IMR-90 (cell line): Measurements from ENCODE around the gene FZD7. TPM values are rescaled to one million over a fixed set of nuclear protein-coding genes. Genes with fewer than 3 reads are reported as not detected.

Experiments
- ATAC-seq: fragments of 200-7000 bp; cut with Tn5 transposase; 2 replicates; pipeline ENCODE4 v1.9.1; 2020; ENCODE audit warnings: low read depth, mild to moderate bottlenecking, moderate library complexity
- BruUV-seq: library from RNA; stranded (reverse); fragments of 400-500 nt; replicated peaks from 2 replicates; lab custom pipeline; 2021; lab: Mats Ljungman, UMichigan
- CTCF ChIA-PET: fragments of 300-600 bp; formaldehyde crosslinking; extraction: SDS; loops from one replicate; lab custom pipeline; 2021; ENCODE audit warnings: antibody characterized with exemption; lab: Yijun Ruan, JAX
- POLR2A ChIA-PET: fragments of 300-600 bp; sonication (Branson Sonifier 250); formaldehyde crosslinking; loops from one replicate; lab custom pipeline; 2022; ENCODE audit warnings: antibody characterized with exemption; ENCODE audit not compliant: unreplicated experiment; lab: Charles Lee
- DNase-seq: peaks from one replicate; pipeline ENCODE4 v3.0.0; 2013
- H2AFZ ChIP-seq: replicated peaks from 2 replicates; pipeline ENCODE3; 2013; ENCODE audit warnings: low read length, mild to moderate bottlenecking; ENCODE audit not compliant: poor library complexity
- H2AK5ac ChIP-seq: 2 replicates; pipeline ENCODE4 v1.6.1; 2013; ENCODE audit warnings: low read depth, low read length, inconsistent platforms
- H2AK9ac ChIP-seq: replicated peaks from 2 replicates; pipeline ENCODE3; 2013; ENCODE audit warnings: mild to moderate bottlenecking, low read depth, low read length, moderate library complexity; ENCODE audit not compliant: poor library complexity
- H2BK120ac ChIP-seq: 2 replicates; pipeline ENCODE4 v1.6.1; 2013; ENCODE audit warnings: low read depth, low read length, inconsistent platforms
- H2BK15ac ChIP-seq: 3 replicates; pipeline ENCODE4 v1.6.1; 2013; ENCODE audit warnings: low read depth, low read length, inconsistent platforms
- H2BK20ac ChIP-seq: 2 replicates; pipeline ENCODE4 v1.6.1; 2013; ENCODE audit warnings: low read depth, mild to moderate bottlenecking, inconsistent platforms, low read length, moderate library complexity
- H2BK5ac ChIP-seq: 2 replicates; pipeline ENCODE4 v1.6.1; 2013; ENCODE audit warnings: mild to moderate bottlenecking, low read depth, low read length, inconsistent platforms; ENCODE audit not compliant: poor library complexity, severe bottlenecking
- H3K14ac ChIP-seq: replicated peaks from 2 replicates; pipeline ENCODE4 v1.6.1; 2013; ENCODE audit warnings: low read depth, low read length, inconsistent platforms
- H3K18ac ChIP-seq: 2 replicates; pipeline ENCODE4 v1.6.1; 2013; ENCODE audit warnings: low read depth, low read length, control low read depth
- H3K23ac ChIP-seq: 2 replicates; pipeline ENCODE4 v1.6.1; 2013; ENCODE audit warnings: low read depth, low read length, inconsistent platforms
- H3K27ac ChIP-seq: 2 replicates; pipeline ENCODE4 v1.5.1; 2013; ENCODE audit warnings: mild to moderate bottlenecking, control low read depth, low read length; ENCODE audit not compliant: insufficient read depth
- H3K27me3 ChIP-seq: 2 replicates; pipeline ENCODE4 v1.6.1; 2013; ENCODE audit warnings: low read length; ENCODE audit not compliant: control insufficient read depth, insufficient read depth
- H3K36me3 ChIP-seq: 2 replicates; pipeline ENCODE4 v1.6.1; 2013; ENCODE audit warnings: low read length, mixed read lengths; ENCODE audit not compliant: control insufficient read depth, insufficient read depth
- H3K4ac ChIP-seq: 2 replicates; pipeline ENCODE4 v1.6.1; 2013; ENCODE audit warnings: low read depth, low read length, inconsistent platforms
- H3K4me1 ChIP-seq: 2 replicates; pipeline ENCODE4 v1.6.1; 2013; ENCODE audit warnings: low read length, mixed read lengths; ENCODE audit not compliant: control insufficient read depth, insufficient read depth
- H3K4me2 ChIP-seq: 2 replicates; pipeline ENCODE4 v1.6.1; 2013; ENCODE audit warnings: low read depth, mild to moderate bottlenecking, control low read depth, low read length, moderate library complexity
- H3K4me3 ChIP-seq: 2 replicates; pipeline ENCODE4 v1.5.1; 2013; ENCODE audit warnings: low read depth, mild to moderate bottlenecking, control low read depth, low read length, moderate library complexity; ENCODE audit not compliant: insufficient read depth
- H3K56ac ChIP-seq: 2 replicates; pipeline ENCODE4 v1.6.1; 2013; ENCODE audit warnings: low read length, inconsistent platforms; ENCODE audit not compliant: insufficient read depth; ENCODE audit errors: extremely low read depth
- H3K79me1 ChIP-seq, 2 experiments: 2 replicates each; pipeline ENCODE4 v1.6.1; 2013; ENCODE audit warnings: low read length in 2 of 2, inconsistent platforms in 1 of 2, low read depth in 1 of 2
- H3K9ac ChIP-seq: 2 replicates; pipeline ENCODE4 v1.6.1; 2013; ENCODE audit warnings: low read depth, low read length, control low read depth
- H3K9me1 ChIP-seq: 2 replicates; pipeline ENCODE4 v1.6.1; 2013; ENCODE audit warnings: low read length, inconsistent platforms; ENCODE audit not compliant: insufficient read depth
- H3K9me3 ChIP-seq: 2 replicates; pipeline ENCODE4 v1.6.1; 2013; ENCODE audit warnings: low read length; ENCODE audit not compliant: control insufficient read depth, insufficient read depth
- H4K20me1 ChIP-seq: 2 replicates; pipeline ENCODE4 v1.6.1; 2013; ENCODE audit warnings: low read length, inconsistent platforms; ENCODE audit not compliant: insufficient read depth
- H4K5ac ChIP-seq: 2 replicates; pipeline ENCODE4 v1.6.1; 2013; ENCODE audit warnings: mild to moderate bottlenecking, low read depth, low read length, control low read depth
- H4K8ac ChIP-seq, 2 experiments: 2 replicates each; pipeline ENCODE4 v1.6.1; 2013; ENCODE audit warnings: low read depth in 2 of 2, low read length in 2 of 2, control low read depth in 1 of 2, inconsistent platforms in 1 of 2
- H4K91ac ChIP-seq: 2 replicates; pipeline ENCODE4 v1.6.1; 2013; ENCODE audit warnings: low read depth, low read length, inconsistent platforms; ENCODE audit not compliant: insufficient read depth
- BHLHE40 ChIP-seq: fragments of 150-350 bp; IDR thresholded peaks from 2 replicates; pipeline ENCODE4 v1.6.1; 2016; ENCODE audit warnings: mild to moderate bottlenecking, low read depth, low read length
- CEBPB ChIP-seq: IDR thresholded peaks from 2 replicates; pipeline ENCODE4 v1.6.1; 2012; ENCODE audit warnings: low read depth, low read length, improper control_type of control experiment
- ELK1 ChIP-seq: fragments of 150-350 bp; IDR thresholded peaks from 2 replicates; pipeline ENCODE4 v1.6.1; 2016; ENCODE audit warnings: low read depth, mild to moderate bottlenecking, low read length, moderate library complexity, borderline replicate concordance
- FOS ChIP-seq: fragments of 150-350 bp; IDR thresholded peaks from 2 replicates; pipeline ENCODE4 v1.6.1; 2016; ENCODE audit warnings: low read depth, low read length
- MAFK ChIP-seq: IDR thresholded peaks from 2 replicates; pipeline ENCODE4 v1.6.1; 2012; ENCODE audit warnings: low read depth, low read length, improper control_type of control experiment
- MAZ ChIP-seq: IDR thresholded peaks from 2 replicates; pipeline ENCODE4 v1.6.1; 2012; ENCODE audit warnings: low read depth, mild to moderate bottlenecking, low read length, improper control_type of control experiment, moderate library complexity, borderline replicate concordance
- MXI1 ChIP-seq: IDR thresholded peaks from 2 replicates; pipeline ENCODE4 v1.6.1; 2012; ENCODE audit warnings: low read depth, mild to moderate bottlenecking, low read length, moderate library complexity, borderline replicate concordance
- POLR2A ChIP-seq: IDR thresholded peaks from 2 replicates; pipeline ENCODE4 v1.6.1; 2012; ENCODE audit warnings: mild to moderate bottlenecking, low read depth, low read length
- RCOR1 ChIP-seq: IDR thresholded peaks from 2 replicates; pipeline ENCODE4 v1.6.1; 2012; ENCODE audit warnings: mild to moderate bottlenecking, low read length, improper control_type of control experiment; ENCODE audit not compliant: insufficient replicate concordance
- RFX5 ChIP-seq: IDR thresholded peaks from 2 replicates; pipeline ENCODE4 v1.8.0; 2012; ENCODE audit warnings: low read depth, mild to moderate bottlenecking, low read length, moderate library complexity
- SMC3 ChIP-seq: fragments of 150-350 bp; IDR thresholded peaks from 2 replicates; pipeline ENCODE4 v1.6.1; 2016; ENCODE audit warnings: low read depth, mild to moderate bottlenecking, antibody characterized with exemption, low read length, moderate library complexity
- USF2 ChIP-seq: fragments of 150-350 bp; IDR thresholded peaks from 2 replicates; pipeline ENCODE4 v1.6.1; 2017; ENCODE audit warnings: mild to moderate bottlenecking, antibody characterized with exemption, low read length, low read depth
- WGBS, 2 experiments: methylation state at CpG; one replicate each; pipeline versions ENCODE4 v1.1.5 to v1.1.7; 2013; ENCODE audit warnings: missing lambda C conversion rate in 2 of 2; ENCODE audit not compliant: insufficient read length in 1 of 2; ENCODE audit errors: extremely low coverage in 2 of 2; 5-methylcytosine and 5-hydroxymethylcytosine counted together
- dilution Hi-C: fragments of 300-500 bp; cut with HindIII; formaldehyde crosslinking; loops from one replicate; pipeline ENCODE4 v1.14.3; 2018; ENCODE audit warnings: low sequenced_read_pairs; ENCODE audit not compliant: unreplicated experiment
- in situ Hi-C: fragments of 300-500 bp; cut with MboI; formaldehyde crosslinking; loops from 3 replicates; pipeline ENCODE4 v1.14.3; 2019; ENCODE audit warnings: low sequenced_read_pairs, inconsistent platforms, mixed read lengths
- intact Hi-C: fragments of 100-400 bp; cut with micrococcal nuclease; formaldehyde crosslinking; loops from 2 replicates; pipeline ENCODE4 v1.10.0; 2022
- polyA plus RNA-seq, 3 experiments: library from polyadenylated mRNA; depleted of rRNA; stranded (reverse); fragments of >200 nt; gene quantifications; 2 replicates each; pipeline ENCODE4 v1.2.3, GENCODE V29; 2012; ENCODE audit warnings: low replicate concordance in 1 of 3
- total RNA-seq: library from RNA; depleted of rRNA; stranded (reverse); fragments of >200 nt; gene quantifications from 2 replicates; pipeline ENCODE4 v1.2.3, GENCODE V29; 2012

Gene FZD7
- total and polyA plus RNA-seq, 2 of the 4 experiments (the other 2 are of a cell fraction) = 62.4 to 90.9 TPM

- no peak overlapping the region for H3K4me2 ChIP-seq
- WGBS, 2 experiments = no CpG with 5 or more reads among the region's 11 CpGs
- H3K4ac ChIP-seq = no peak overlapping the region
- no peak overlapping the region for H2BK15ac ChIP-seq
- no peak overlapping the region for H4K8ac ChIP-seq
- ChIA-PET POLR2A (no interaction called here), CTCF (no interaction called here)
- H4K91ac ChIP-seq = no peak overlapping the region
- H3K9me1 ChIP-seq = 0 out of 2 replicates have a peak, but pooled peaks cover 6% of the 10 kb centered on the region
- no peaks in the 10 kb centered on the region for H3K79me1 ChIP-seq
- H3K18ac ChIP-seq = no peak overlapping the region
- DNase-seq (no peak), ATAC-seq (no peak)
- H3K56ac ChIP-seq = no peak overlapping the region
- no peak overlapping the region for H2AFZ ChIP-seq
- BruUV-seq = no TSS peak
- H2AK9ac ChIP-seq = no peak overlapping the region
- no peaks in the 10 kb centered on the region for H4K20me1 ChIP-seq
- H3K27ac ChIP-seq = no peak overlapping the region
- H3K9me3 ChIP-seq = no peaks in the 10 kb centered on the region
- H3K9ac ChIP-seq = no peak overlapping the region
- H3K4me1 ChIP-seq = peaks cover 5% of the 10 kb centered on the region
- TF ChIP-seq USF2 (no peak), MXI1 (no peak), RFX5 (no peak), CEBPB (no peak), SMC3 (no peak), FOS (no peak), RCOR1 (no peak), BHLHE40 (no peak), MAFK (no peak), MAZ (no peak), POLR2A (no peak), ELK1 (no peak)
- H2BK120ac ChIP-seq = no peak overlapping the region
- H2BK20ac ChIP-seq = no peak overlapping the region
- in situ Hi-C loops (no loop called here), dilution Hi-C loops (no loop called here), intact Hi-C loops (no loop called here)
- no peak overlapping the region for H3K4me3 ChIP-seq
- H4K5ac ChIP-seq = no peak overlapping the region
- H2BK5ac ChIP-seq = no peak overlapping the region
- no peaks in the 10 kb centered on the region for H3K27me3 ChIP-seq
- H3K14ac ChIP-seq = no peak overlapping the region
- H2AK5ac ChIP-seq = no peak overlapping the region
- H3K36me3 ChIP-seq = no peaks in the 10 kb centered on the region
- no peak overlapping the region for H3K23ac ChIP-seq
These were observed 35.8 kb downstream of the FZD7 start for GRCh38 chr2:202069170-202070067.
